DND-41 (cell line): ENCODE data around the gene MCTP2.

Experiments
- ATAC-seq: fragments of 200-7000 bp; cut with Tn5 transposase; 3 replicates; pipeline ENCODE4 v1.9.1; 2021; ENCODE audit warnings: low read depth; ENCODE audit not compliant: insufficient read depth
- DNase-seq: peaks from one replicate; pipeline ENCODE4 v3.0.0-alpha.2; 2020
- H2AFZ ChIP-seq: 2 replicates; pipeline ENCODE4 v1.6.0; 2012; ENCODE audit warnings: low read depth, low read length
- H3K27ac ChIP-seq: 2 replicates; pipeline ENCODE4 v1.5.1; 2012; ENCODE audit warnings: low read length, inconsistent platforms
- H3K27me3 ChIP-seq: fragments of 200-600 bp; sonication (generic); 2 replicates; pipeline ENCODE4 v1.6.0; 2012; ENCODE audit warnings: low read length, mild to moderate bottlenecking, inconsistent platforms; ENCODE audit not compliant: insufficient read depth, poor library complexity
- H3K36me3 ChIP-seq: 2 replicates; pipeline ENCODE4 v1.5.1; 2012; ENCODE audit warnings: low read length, inconsistent platforms; ENCODE audit not compliant: insufficient read depth
- H3K4me1 ChIP-seq: 2 replicates; pipeline ENCODE4 v1.5.1; 2012; ENCODE audit warnings: mild to moderate bottlenecking, low read length; ENCODE audit not compliant: insufficient read depth
- H3K4me2 ChIP-seq: 2 replicates; pipeline ENCODE4 v1.6.0; 2012; ENCODE audit warnings: mild to moderate bottlenecking, moderate library complexity, low read length, inconsistent platforms; ENCODE audit not compliant: insufficient read depth
- H3K4me3 ChIP-seq, 2 experiments: fragments of 200-600 bp in 1 of 2; shearing (Covaris generic) in 1 of 2; 2 replicates each; pipeline ENCODE4 v1.5.1; 2012 to 2016; ENCODE audit warnings: inconsistent platforms in 2 of 2, low read length in 2 of 2, mild to moderate bottlenecking in 2 of 2, low read depth in 1 of 2, moderate library complexity in 1 of 2
- H3K79me2 ChIP-seq: 2 replicates; pipeline ENCODE4 v1.6.0; 2012; ENCODE audit warnings: low read length, inconsistent platforms; ENCODE audit not compliant: insufficient read depth
- H3K9ac ChIP-seq: 2 replicates; pipeline ENCODE4 v1.6.0; 2012; ENCODE audit warnings: low read depth, mild to moderate bottlenecking, inconsistent platforms, low read length, moderate library complexity
- H3K9me3 ChIP-seq: 2 replicates; pipeline ENCODE4 v1.5.1; 2012; ENCODE audit warnings: low read length, moderate library complexity, mild to moderate bottlenecking, inconsistent platforms; ENCODE audit not compliant: insufficient read depth, severe bottlenecking
- H4K20me1 ChIP-seq: 2 replicates; pipeline ENCODE4 v1.6.0; 2012; ENCODE audit warnings: low read length; ENCODE audit not compliant: insufficient read depth
- CTCF ChIP-seq: IDR thresholded peaks from 2 replicates; pipeline ENCODE4 v1.5.1; 2012; ENCODE audit warnings: borderline replicate concordance, low read length, moderate library complexity, mild to moderate bottlenecking; ENCODE audit not compliant: poor library complexity, severe bottlenecking; ENCODE audit errors: extremely low read depth
- EZH2 ChIP-seq: IDR thresholded peaks from 3 replicates; pipeline ENCODE4 v1.6.1; 2012; ENCODE audit warnings: borderline replicate concordance, low read depth, mild to moderate bottlenecking, moderate library complexity, low read length, inconsistent platforms; ENCODE audit not compliant: severe bottlenecking

The MCTP2 gene

GRCh38 chr15:94306700-94307650 lies 75.6 kb downstream of the MCTP2 start:
- ATAC-seq (no peak), DNase-seq (no peak)
- Histone ChIP-seq H2AFZ (no peak overlapping the region), H3K79me2 (no peaks in the 10 kb centered on the region), H3K36me3 (0 out of 2 replicates have a peak, but pooled peaks cover 3% of the 10 kb centered on the region), H3K9me3 (no peaks in the 10 kb centered on the region), H3K4me2 (no peak overlapping the region), H4K20me1 (no peaks in the 10 kb centered on the region), H3K4me1 (peaks cover 26% of the 10 kb centered on the region), H3K9ac (no peak overlapping the region), H3K27ac (no peak overlapping the region), H3K27me3 (no peaks in the 10 kb centered on the region), H3K4me3 (no peak overlapping the region)
- TF ChIP-seq CTCF = no peak
- TF ChIP-seq EZH2 = no peak

GRCh38 chr15:94312946-94313345 lies 81.6 kb downstream of the MCTP2 start:
- H3K4me1 ChIP-seq = no peaks in the 10 kb centered on the region
- no peaks in the 10 kb centered on the region for H3K9me3 ChIP-seq
- H3K27me3 ChIP-seq = no peaks in the 10 kb centered on the region
- peaks cover 11% of the 10 kb centered on the region; the same call in 1 of the 2 replicates for H3K36me3 ChIP-seq
- no peak overlapping the region for H3K4me3 ChIP-seq
- no peak overlapping the region for H3K4me2 ChIP-seq
- no peak overlapping the region for H3K9ac ChIP-seq
- no peak overlapping the region for H3K27ac ChIP-seq
- H4K20me1 ChIP-seq = no peaks in the 10 kb centered on the region
- TF ChIP-seq CTCF (no peak), EZH2 (no peak)
- H3K79me2 ChIP-seq = no peaks in the 10 kb centered on the region
- DNase-seq (no peak), ATAC-seq (no peak)
- H2AFZ ChIP-seq = no peak overlapping the region

GRCh38 chr15:94314639-94315038 lies 83.3 kb downstream of the MCTP2 start:
- no peaks in the 10 kb centered on the region for H3K27me3 ChIP-seq
- no peak overlapping the region for H3K4me2 ChIP-seq
- H3K36me3 ChIP-seq = peaks cover 11% of the 10 kb centered on the region; the same call in 1 of the 2 replicates
- no peaks in the 10 kb centered on the region for H3K79me2 ChIP-seq
- no peaks in the 10 kb centered on the region for H3K4me1 ChIP-seq
- H4K20me1 ChIP-seq = no peaks in the 10 kb centered on the region
- TF ChIP-seq CTCF (no peak), EZH2 (no peak)
- ATAC-seq (no peak), DNase-seq (no peak)
- H3K9me3 ChIP-seq = no peaks in the 10 kb centered on the region
- H3K4me3 ChIP-seq = no peak overlapping the region
- no peak overlapping the region for H3K27ac ChIP-seq
- H2AFZ ChIP-seq = no peak overlapping the region
- H3K9ac ChIP-seq = no peak overlapping the region
